ENCODE results near the gene TXNRD1.

- TF ChIP-seq HOXA7 (CRISPR knock-in tag; IDR thresholded peaks at IDR 0.05; ENCODE audit: borderline replicate concordance) = no peak
- no peak for TF ChIP-seq CTCF (tag by site-specific recombination; IDR thresholded peaks at IDR 0.05)
- TF ChIP-seq ZNF555 (tag by site-specific recombination; conservative IDR thresholded peaks at IDR 0.05) = no peak
- TF ChIP-seq MYNN (tag by site-specific recombination; IDR thresholded peaks at IDR 0.05; ENCODE audit: borderline replicate concordance) = no peak
- TF ChIP-seq ZBTB7A (tag by site-specific recombination; IDR thresholded peaks at IDR 0.05; ENCODE audit: low read depth) = no peak
- no peak for TF ChIP-seq ZBTB49 (tag by site-specific recombination; IDR thresholded peaks at IDR 0.05; ENCODE audit: low read depth)
- no peak for TF ChIP-seq ZNF274 (IDR thresholded peaks at IDR 0.05; ENCODE audit: low read length)
- TF ChIP-seq ZNF274 (tag by site-specific recombination; IDR thresholded peaks at IDR 0.05; ENCODE audit: borderline replicate concordance) = no peak
- no peak for TF ChIP-seq ZNF776 (tag by site-specific recombination; IDR thresholded peaks at IDR 0.05; ENCODE audit: borderline replicate concordance)
- no peak for TF ChIP-seq YY1 (tag by site-specific recombination; IDR thresholded peaks at IDR 0.05)
- TF ChIP-seq ZNF600 (tag by site-specific recombination; IDR thresholded peaks at IDR 0.05) = no peak
- TF ChIP-seq ZNF174 (tag by site-specific recombination; IDR thresholded peaks at IDR 0.05) = no peak
Observed at GRCh38 chr12:104213952-104214351, 1.6 kb upstream of the TXNRD1 start.
